Neural progenitor cell (in vitro differentiated cells): ENCODE results near the gene TCF15. TPM values are rescaled to one million over a fixed set of nuclear protein-coding genes. Genes with fewer than 3 reads are reported as not detected.

Experiments used
- DNase-seq: peaks from one replicate; pipeline ENCODE4 v3.0.0-alpha.2; 2016; ENCODE audit warnings: low spot score
- H2AFZ ChIP-seq: fragments of 200-600 bp; sonication (generic); replicated peaks from 2 replicates; pipeline ENCODE4 v1.6.1; 2016; ENCODE audit warnings: antibody characterized with exemption
- H3F3A ChIP-seq: fragments of 200-600 bp; sonication (generic); 2 replicates; pipeline ENCODE4 v1.6.1; 2016; ENCODE audit warnings: antibody characterized with exemption, low read depth
- H3K27ac ChIP-seq: fragments of 200-600 bp; sonication (generic); 2 replicates; pipeline ENCODE4 v1.5.1; 2016; ENCODE audit warnings: mild to moderate bottlenecking
- H3K27me3 ChIP-seq: fragments of 200-600 bp; sonication (generic); 2 replicates; pipeline ENCODE4 v1.6.1; 2016; ENCODE audit warnings: mild to moderate bottlenecking, moderate library complexity
- H3K36me3 ChIP-seq: fragments of 200-600 bp; sonication (generic); 2 replicates; pipeline ENCODE4 v1.5.1; 2016
- H3K4me1 ChIP-seq: fragments of 200-600 bp; sonication (generic); 2 replicates; pipeline ENCODE4 v1.6.1; 2016; ENCODE audit warnings: mixed run types
- H3K4me2 ChIP-seq: fragments of 200-600 bp; sonication (generic); 2 replicates; pipeline ENCODE4 v1.6.1; 2016
- H3K4me3 ChIP-seq: fragments of 200-600 bp; sonication (generic); 2 replicates; pipeline ENCODE4 v1.5.1; 2016
- H3K79me2 ChIP-seq: fragments of 200-600 bp; sonication (generic); 2 replicates; pipeline ENCODE4 v1.6.1; 2016; ENCODE audit warnings: low read depth
- H3K9ac ChIP-seq: fragments of 200-600 bp; sonication (generic); 2 replicates; pipeline ENCODE4 v1.6.1; 2016
- H3K9me3 ChIP-seq: fragments of 200-600 bp; sonication (generic); 2 replicates; pipeline ENCODE4 v1.5.1; 2016; ENCODE audit warnings: low read depth
- H4K20me1 ChIP-seq: fragments of 200-600 bp; sonication (generic); 2 replicates; pipeline ENCODE4 v1.6.1; 2016; ENCODE audit warnings: low read depth
- H3K27ac Mint-ChIP-seq: 3 replicates; pipeline ENCODE4 v1.8.0; 2021; ENCODE audit warnings: mixed read lengths
- H3K27me3 Mint-ChIP-seq: 2 replicates; pipeline ENCODE4 v1.8.0; 2022; ENCODE audit warnings: low read depth, mild to moderate bottlenecking, inconsistent platforms, moderate library complexity, mixed read lengths; ENCODE audit not compliant: insufficient read depth
- H3K36me3 Mint-ChIP-seq: 3 replicates; pipeline ENCODE4 v1.8.0; 2021; ENCODE audit warnings: mixed read lengths
- H3K4me1 Mint-ChIP-seq: 3 replicates; pipeline ENCODE4 v1.8.0; 2021; ENCODE audit warnings: mixed read lengths
- H3K4me3 Mint-ChIP-seq: 3 replicates; pipeline ENCODE4 v1.8.0; 2021; ENCODE audit warnings: mild to moderate bottlenecking, moderate library complexity, mixed read lengths
- H3K9me3 Mint-ChIP-seq: 3 replicates; pipeline ENCODE4 v1.8.0; 2020; ENCODE audit warnings: mixed read lengths
- CTCF ChIP-seq: fragments of 200-600 bp; sonication (generic); IDR thresholded peaks from 2 replicates; pipeline ENCODE4 v1.5.1; 2017; ENCODE audit warnings: antibody characterized with exemption, mild to moderate bottlenecking
- EZH2 ChIP-seq: fragments of 200-600 bp; sonication (generic); IDR thresholded peaks from 2 replicates; pipeline ENCODE4 v1.6.1; 2017; ENCODE audit warnings: antibody characterized with exemption, mild to moderate bottlenecking, moderate library complexity
- EZH2phosphoT487 ChIP-seq: fragments of 200-600 bp; sonication (generic); IDR thresholded peaks from 2 replicates; pipeline ENCODE4 v1.6.1; 2017; ENCODE audit warnings: antibody characterized with exemption
- total RNA-seq: library from RNA; depleted of rRNA; stranded (reverse); fragments of >200 nt; gene quantifications from 2 replicates; pipeline ENCODE4 v1.2.3, GENCODE V29; 2015; ENCODE audit warnings: low replicate concordance

The TCF15 gene
- total RNA-seq, 1 donor from 2014 or later, result 0.07 TPM

GRCh38 chr20:640674-641515 is 30.8 kb upstream of the TCF15 start:
- Histone ChIP-seq H3K9me3 (no peaks in the 10 kb centered on the region), H3K79me2 (no peaks in the 10 kb centered on the region), H3K36me3 (no peaks in the 10 kb centered on the region), H3K9ac (no peak overlapping the region), H3K27ac (no peak overlapping the region), H3K4me3 (no peak overlapping the region), H3F3A (peaks cover 31% of the 10 kb centered on the region), H3K27me3 (no peaks in the 10 kb centered on the region), H2AFZ (no peak overlapping the region), H3K4me1 (no peaks in the 10 kb centered on the region), H4K20me1 (peaks cover 7% of the 10 kb centered on the region), H3K4me2 (no peak overlapping the region)
- H3K4me1 Mint-ChIP-seq, result peaks cover 11% of the 10 kb centered on the region
- no peaks in the 10 kb centered on the region for H3K36me3 Mint-ChIP-seq
- H3K27me3 Mint-ChIP-seq, result peaks cover 9% of the 10 kb centered on the region
- peaks cover 6% of the 10 kb centered on the region for H3K9me3 Mint-ChIP-seq
- TF ChIP-seq CTCF (no peak), EZH2 (no peak), EZH2phosphoT487 (no peak)
- no peak for DNase-seq
- peak overlapping the region; percentile 42 for H3K27ac Mint-ChIP-seq
- peak overlapping the region; percentile 6 for H3K4me3 Mint-ChIP-seq

DNA sequence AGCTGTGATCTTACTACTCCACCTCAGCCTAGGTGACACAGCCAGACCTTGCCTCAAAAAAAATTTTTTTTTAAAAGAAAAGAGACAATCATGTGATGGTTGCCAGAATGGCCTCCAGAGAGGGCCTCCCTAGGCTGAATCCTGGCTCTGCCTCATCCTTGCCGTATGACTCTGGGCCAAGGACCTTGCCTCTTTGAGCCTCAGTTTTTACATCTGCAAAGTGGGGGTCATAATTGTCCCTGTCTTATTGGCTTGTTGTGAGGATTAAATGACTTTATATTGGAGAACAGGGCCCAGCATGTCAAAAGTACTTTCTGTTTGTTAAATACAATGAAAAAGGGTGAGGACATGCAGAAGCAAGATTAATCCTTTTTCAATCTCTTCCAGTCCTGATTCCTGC is 28.5 kb upstream of the TCF15 start:
- Mint-ChIP-seq H3K27me3 (peaks cover 8% of the 10 kb centered on the region), H3K27ac (no peak overlapping the region)
- no peaks in the 10 kb centered on the region for H3K36me3 ChIP-seq

DNA sequence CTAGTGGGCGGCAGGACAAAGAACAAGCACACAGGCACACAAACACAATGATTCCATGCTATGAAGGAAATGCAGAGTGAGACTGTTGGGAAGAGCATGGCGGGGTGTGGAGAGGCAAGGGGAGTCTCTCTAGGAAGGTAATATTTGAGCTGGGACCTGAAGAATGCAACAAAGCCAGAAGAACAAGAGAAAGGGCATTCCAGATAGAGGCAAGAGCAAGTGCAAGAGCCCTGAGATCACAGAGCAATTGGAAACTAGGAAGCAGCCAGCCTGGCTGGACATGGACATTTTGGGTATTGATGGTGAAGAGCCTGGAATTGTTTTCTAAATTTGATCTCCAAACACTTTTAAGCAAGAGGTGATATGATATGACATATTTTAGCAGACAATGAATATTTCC is 27.4 kb upstream of the TCF15 start:
- H3K27me3 ChIP-seq, result no peaks in the 10 kb centered on the region
- DNase-seq, result no peak
- peaks cover 6% of the 10 kb centered on the region for H3K9me3 Mint-ChIP-seq
- no peak overlapping the region for H2AFZ ChIP-seq
- H3K27me3 Mint-ChIP-seq, result peaks cover 6% of the 10 kb centered on the region
- H3K27ac Mint-ChIP-seq, result no peak overlapping the region
- H3K9me3 ChIP-seq, result no peaks in the 10 kb centered on the region
- H3K4me1 Mint-ChIP-seq, result peaks cover 6% of the 10 kb centered on the region
- H4K20me1 ChIP-seq, result no peaks in the 10 kb centered on the region
- H3K4me1 ChIP-seq, result peaks cover 17% of the 10 kb centered on the region
- H3F3A ChIP-seq, result peaks cover 16% of the 10 kb centered on the region
- H3K4me3 Mint-ChIP-seq, result no peak overlapping the region
- no peaks in the 10 kb centered on the region for H3K36me3 ChIP-seq
- no peaks in the 10 kb centered on the region for H3K36me3 Mint-ChIP-seq
- no peak overlapping the region for H3K9ac ChIP-seq
- no peak overlapping the region for H3K27ac ChIP-seq
- TF ChIP-seq EZH2 (no peak), EZH2phosphoT487 (no peak), CTCF (no peak)
- no peaks in the 10 kb centered on the region for H3K79me2 ChIP-seq
- no peak overlapping the region for H3K4me3 ChIP-seq
- H3K4me2 ChIP-seq, result no peak overlapping the region

More for the DNA sequence above, 28.5 kb upstream of the TCF15 start:
- Histone ChIP-seq H3K27me3 (no peaks in the 10 kb centered on the region), H3K4me3 (no peak overlapping the region), H3K9me3 (no peaks in the 10 kb centered on the region), H3F3A (peaks cover 26% of the 10 kb centered on the region), H3K27ac (no peak overlapping the region), H2AFZ (no peak overlapping the region), H4K20me1 (peaks cover 4% of the 10 kb centered on the region), H3K4me1 (peaks cover 14% of the 10 kb centered on the region), H3K4me2 (no peak overlapping the region), H3K79me2 (no peaks in the 10 kb centered on the region), H3K9ac (no peak overlapping the region)
- Mint-ChIP-seq H3K9me3 (peaks cover 6% of the 10 kb centered on the region), H3K4me3 (no peak overlapping the region), H3K4me1 (peaks cover 8% of the 10 kb centered on the region), H3K36me3 (no peaks in the 10 kb centered on the region)
- TF ChIP-seq CTCF, result no peak
- no peak for TF ChIP-seq EZH2
- TF ChIP-seq EZH2phosphoT487, result no peak
- no peak for DNase-seq
